Cardiac fibroblast (primary cell): ENCODE measurements around the gene UBN1.

ENCODE experiments used
- DNase-seq, 2 donors: peaks; one replicate each; pipeline versions ENCODE4 v3.0.0 to v3.0.0-alpha.2; 2010; ENCODE audit warnings: low read depth in 2 of 2
- H3K4me3 ChIP-seq, 2 donors: replicated peaks in 1 of 2; 1 replicate in 1 of 2; 2 replicates in 1 of 2; pipeline ENCODE4 v1.5.1; 2011; ENCODE audit warnings: low read depth in 2 of 2, low read length in 2 of 2, mild to moderate bottlenecking in 2 of 2, moderate library complexity in 1 of 2
- CTCF ChIP-seq: IDR thresholded peaks from one replicate; pipeline ENCODE4 v1.5.1; 2011; ENCODE audit warnings: low read depth, mild to moderate bottlenecking, low read length, inconsistent platforms

Gene UBN1

GRCh38 chr16:4820652-4821051, 26.6 kb upstream of the UBN1 start:
- no peak for TF ChIP-seq CTCF
- no peak for DNase-seq
- no peak overlapping the region for H3K4me3 ChIP-seq

- TF ChIP-seq CTCF, result no peak
- no peak overlapping the region for H3K4me3 ChIP-seq
- no peak for DNase-seq
Measured at GRCh38 chr16:4825196-4825595, 22.1 kb upstream of the UBN1 start.

- no peak for DNase-seq
- no peak for TF ChIP-seq CTCF
- no peak overlapping the region for H3K4me3 ChIP-seq
Measured at GRCh38 chr16:4826526-4826925, 20.8 kb upstream of the UBN1 start.

- no peak for DNase-seq
- no peak overlapping the region for H3K4me3 ChIP-seq
- TF ChIP-seq CTCF, result no peak
Measured at GRCh38 chr16:4826980-4827379, 20.3 kb upstream of the UBN1 start.

- H3K4me3 ChIP-seq, result no peak overlapping the region
- DNase-seq, result no peak
- TF ChIP-seq CTCF, result no peak
Measured at GRCh38 chr16:4828567-4829321, 18.5 kb upstream of the UBN1 start.

- no peak overlapping the region for H3K4me3 ChIP-seq
- DNase-seq, result peak in 1 of 2 donors; percentile 35
- TF ChIP-seq CTCF, result no peak
Measured at GRCh38 chr16:4830408-4830807, 16.9 kb upstream of the UBN1 start.

- no peak for TF ChIP-seq CTCF
- no peak overlapping the region for H3K4me3 ChIP-seq
- no peak for DNase-seq
Measured at GRCh38 chr16:4831616-4832015, 15.7 kb upstream of the UBN1 start.
